ENCODE results near the gene KLC1.

Gene KLC1

DNA sequence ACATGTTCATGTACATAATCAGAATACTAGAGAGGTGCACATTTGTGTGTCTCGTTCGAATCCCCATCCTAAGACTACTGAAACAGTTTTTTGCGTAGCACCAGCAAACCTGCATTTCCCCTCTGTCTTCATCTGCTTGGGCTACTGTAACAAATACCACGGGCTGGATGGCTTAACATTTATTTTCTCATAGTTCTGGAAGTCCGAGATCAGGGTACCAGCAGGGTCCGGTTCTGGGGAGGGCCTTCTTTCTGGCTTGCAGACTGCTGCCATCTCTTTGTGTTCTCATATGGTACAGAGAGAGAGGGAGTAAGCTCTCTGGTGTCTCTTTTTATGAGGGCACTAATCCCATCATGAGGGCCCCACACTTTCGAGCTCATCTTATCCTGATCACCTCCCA, 30.6 kb downstream of the KLC1 start:
- DNase-seq (ENCODE audit: low read depth in 2 of 2) = no peak

DNA sequence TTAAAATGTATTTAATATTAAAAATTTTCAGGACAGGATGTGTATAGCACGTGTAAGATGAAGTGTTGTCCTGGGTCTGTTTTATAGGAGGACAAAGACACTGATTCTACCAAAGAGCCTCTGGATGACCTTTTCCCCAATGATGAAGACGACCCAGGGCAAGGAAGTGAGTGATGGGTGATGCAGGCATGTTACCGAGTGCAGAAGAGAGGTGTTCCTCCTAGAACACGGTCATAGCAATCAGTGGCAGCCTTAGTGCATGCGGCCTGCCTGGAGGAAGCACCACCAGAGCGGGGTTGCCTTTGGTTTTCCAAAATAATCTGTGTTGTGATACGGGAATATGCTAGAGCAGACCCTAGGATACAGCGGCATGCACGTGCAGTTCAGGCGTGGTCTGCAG, 33.0 kb downstream of the KLC1 start:
- no peak for DNase-seq (ENCODE audit: low read depth in 2 of 2)

DNA sequence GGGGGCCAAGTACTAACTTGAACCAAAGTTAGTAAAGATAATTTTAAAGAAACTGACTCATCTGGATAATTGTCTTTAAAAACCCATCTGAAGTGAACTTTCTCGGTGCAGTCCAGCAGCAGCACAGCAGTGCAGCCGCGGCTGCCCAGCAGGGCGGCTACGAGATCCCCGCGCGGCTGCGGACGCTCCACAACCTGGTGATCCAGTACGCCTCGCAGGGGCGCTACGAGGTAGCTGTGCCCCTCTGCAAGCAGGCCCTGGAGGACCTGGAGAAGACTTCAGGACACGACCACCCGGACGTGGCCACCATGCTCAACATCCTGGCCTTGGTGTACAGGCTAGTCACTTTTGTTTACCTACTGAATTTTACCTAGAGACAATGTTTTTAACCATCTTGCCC, 33.6 kb downstream of the KLC1 start:
- no peak for DNase-seq (ENCODE audit: low read depth in 2 of 2)

DNA sequence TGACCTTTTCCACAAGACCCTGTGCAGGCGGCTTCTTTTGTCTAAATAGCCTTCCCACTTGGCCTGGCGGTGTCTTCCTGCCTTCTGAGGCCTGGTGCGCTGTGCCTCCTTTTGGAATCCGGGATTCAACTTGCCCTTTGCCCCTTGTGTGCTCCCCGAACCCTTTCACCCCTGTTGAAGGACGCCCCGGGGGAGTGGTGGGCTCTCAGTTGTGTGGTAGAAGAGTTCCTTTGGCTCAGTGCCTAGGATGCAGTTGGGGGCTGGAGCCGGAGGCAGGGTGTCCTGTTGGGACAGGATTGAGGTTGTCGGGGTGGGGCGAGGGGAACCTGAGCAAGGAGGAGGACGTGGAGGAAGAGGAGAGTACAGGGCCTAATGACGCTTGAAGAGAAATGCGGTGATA, 34.5 kb downstream of the KLC1 start:
- no peak for DNase-seq (ENCODE audit: low read depth in 2 of 2)

DNA sequence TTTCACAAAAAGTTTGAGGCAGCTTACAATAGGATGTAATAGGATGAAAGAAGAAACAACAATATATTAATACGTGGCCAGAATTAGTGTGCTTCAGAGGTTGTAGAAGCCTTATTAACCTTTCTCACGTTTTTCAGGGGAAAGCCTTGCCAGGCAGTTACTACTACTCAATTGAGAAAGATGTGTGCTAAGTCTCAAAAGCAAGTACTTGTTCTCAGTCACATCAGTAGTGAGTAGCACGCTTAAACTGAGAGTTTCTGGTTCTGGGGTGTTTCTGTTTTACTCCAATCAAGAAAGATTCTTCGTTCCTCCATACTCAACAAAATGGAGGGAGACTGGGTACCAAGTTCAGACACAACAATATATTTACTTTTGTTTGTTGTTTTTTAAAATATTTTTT, 38.7 kb downstream of the KLC1 start:
- DNase-seq (ENCODE audit: low read depth in 2 of 2) = no peak

DNA sequence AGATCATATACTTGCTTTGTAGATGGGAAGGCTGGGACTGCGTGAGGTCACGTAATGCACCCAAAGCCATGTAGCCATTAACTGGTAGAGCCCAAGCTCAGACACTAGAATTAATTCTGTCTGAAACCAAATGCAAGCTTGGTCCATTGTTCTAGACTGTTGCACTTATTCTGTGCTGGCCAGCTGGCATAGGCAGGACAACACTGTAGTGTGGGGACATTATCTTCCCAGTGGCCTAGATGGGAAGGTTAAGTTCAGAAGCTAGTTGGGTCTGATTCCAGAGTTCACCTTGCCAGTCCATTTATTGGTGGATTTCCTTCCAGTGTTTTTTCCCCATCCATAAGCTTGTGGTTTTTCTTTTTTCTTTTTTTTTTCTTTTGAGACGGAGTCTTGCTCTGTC, 39.1 kb downstream of the KLC1 start:
- DNase-seq (ENCODE audit: low read depth in 2 of 2) = no peak

DNA sequence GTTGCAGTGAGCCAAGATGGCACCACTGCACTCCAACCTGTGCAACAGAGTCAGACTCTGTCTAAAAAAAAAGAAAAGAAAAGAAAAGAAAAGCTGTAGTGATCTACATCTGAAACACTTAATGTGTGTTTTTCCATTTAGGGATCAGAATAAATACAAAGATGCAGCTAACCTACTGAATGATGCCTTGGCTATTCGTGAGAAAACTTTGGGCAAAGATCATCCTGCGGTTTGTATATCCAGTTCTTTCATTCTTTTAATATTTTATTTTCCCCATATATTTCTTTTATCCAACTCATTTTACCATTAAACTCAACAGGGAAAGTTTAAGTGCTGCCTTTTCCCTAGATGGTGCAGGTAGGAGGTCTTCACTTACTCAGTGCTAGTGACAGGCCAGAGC, 40.4 kb downstream of the KLC1 start:
- DNase-seq (ENCODE audit: low read depth in 2 of 2) = no peak

DNA sequence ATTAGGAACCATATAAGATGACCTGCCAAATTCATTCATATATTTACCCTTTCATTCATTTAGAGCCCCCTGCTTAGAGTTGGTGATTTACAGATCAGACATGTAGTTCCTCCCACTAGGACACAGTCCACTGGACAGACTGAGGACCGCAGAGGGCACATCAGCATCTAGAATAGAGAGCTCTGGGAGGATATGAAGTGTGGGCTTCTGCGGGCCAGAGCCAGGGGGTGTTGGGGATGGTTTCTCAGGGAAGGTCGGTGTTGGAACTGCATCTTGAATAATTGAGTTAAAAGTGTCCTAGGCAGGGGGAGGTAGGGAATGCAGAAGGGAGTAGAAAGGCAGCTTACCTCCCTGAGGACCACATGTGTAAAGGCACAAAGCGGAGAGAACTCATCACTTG, 42.9 kb downstream of the KLC1 start:
- no peak for DNase-seq (ENCODE audit: low read depth in 2 of 2)

DNA sequence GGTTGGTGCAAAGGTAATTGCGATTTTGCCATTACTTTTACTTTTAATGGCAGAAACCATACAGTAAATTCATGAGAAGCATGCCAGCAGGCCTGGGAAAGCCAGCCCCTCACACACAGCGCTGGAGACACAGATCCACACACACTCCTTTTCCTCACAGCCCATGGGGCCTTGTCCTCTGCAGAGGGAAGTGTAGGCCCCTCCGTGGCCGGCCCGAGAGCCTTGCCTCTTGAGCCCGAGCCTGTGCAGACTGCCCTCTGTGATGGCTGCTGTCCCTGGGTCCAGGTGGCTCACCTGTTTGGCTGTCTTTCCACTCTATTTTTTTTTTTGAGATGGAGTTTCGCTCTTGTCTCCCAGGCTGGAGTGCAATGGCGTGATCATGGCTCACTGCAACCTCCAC, 46.9 kb downstream of the KLC1 start:
- no peak for DNase-seq (ENCODE audit: low read depth in 2 of 2)

DNA sequence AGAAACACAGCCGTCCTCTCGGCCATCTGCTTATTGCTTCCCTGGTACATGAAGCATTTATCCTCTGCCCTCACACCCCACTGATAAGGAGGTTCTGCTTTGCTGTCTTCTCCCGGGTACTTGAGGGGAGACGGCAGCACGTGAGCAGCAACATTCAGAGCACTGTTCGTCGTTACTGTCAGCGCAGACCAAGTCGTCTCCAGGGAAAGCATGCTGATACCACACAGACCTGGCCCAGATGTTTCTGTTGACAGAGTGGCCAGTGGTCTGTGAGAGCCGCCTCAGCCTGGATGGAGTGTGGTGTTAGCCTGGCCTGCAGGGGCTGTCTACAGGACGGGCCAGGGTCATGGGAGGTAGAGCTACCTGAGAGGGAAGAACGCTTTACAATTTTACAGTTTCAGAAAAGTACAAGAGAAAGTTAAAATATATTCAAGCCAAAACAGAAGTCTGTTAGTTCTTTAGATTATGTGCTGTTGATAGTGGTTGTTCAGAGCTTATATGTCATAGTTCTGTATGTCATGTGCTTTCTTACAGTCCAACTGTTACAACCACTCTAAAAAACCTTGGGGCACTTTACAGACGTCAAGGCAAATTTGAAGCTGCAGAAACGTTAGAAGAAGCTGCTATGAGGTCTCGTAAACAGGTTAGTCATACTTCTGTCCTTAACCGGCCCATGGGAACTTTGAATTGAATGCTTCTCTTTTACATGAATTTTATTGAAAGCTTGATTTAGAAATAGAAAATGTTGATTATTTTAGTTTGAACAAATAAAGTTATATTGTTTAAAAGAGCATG, 48.1 kb downstream of the KLC1 start:
- no peak for DNase-seq (ENCODE audit: low read depth in 2 of 2)

DNA sequence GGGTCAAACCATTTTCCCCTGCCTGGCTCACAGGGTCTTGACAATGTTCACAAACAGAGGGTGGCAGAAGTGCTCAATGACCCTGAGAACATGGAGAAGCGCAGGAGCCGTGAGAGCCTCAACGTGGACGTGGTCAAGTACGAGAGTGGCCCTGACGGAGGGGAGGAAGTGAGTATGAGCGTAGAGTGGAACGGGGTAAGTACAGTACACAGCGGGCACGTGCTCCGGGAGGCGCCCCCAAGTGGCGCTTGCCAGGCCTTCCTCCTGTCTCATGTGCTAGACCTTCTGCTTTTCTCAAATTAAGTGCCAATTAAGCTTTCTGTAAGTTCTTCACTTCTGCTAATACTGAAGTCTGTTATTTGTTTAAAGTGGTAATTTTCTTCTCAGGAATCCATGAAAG, 50.3 kb downstream of the KLC1 start:
- DNase-seq (ENCODE audit: low read depth in 2 of 2) = no peak

DNA sequence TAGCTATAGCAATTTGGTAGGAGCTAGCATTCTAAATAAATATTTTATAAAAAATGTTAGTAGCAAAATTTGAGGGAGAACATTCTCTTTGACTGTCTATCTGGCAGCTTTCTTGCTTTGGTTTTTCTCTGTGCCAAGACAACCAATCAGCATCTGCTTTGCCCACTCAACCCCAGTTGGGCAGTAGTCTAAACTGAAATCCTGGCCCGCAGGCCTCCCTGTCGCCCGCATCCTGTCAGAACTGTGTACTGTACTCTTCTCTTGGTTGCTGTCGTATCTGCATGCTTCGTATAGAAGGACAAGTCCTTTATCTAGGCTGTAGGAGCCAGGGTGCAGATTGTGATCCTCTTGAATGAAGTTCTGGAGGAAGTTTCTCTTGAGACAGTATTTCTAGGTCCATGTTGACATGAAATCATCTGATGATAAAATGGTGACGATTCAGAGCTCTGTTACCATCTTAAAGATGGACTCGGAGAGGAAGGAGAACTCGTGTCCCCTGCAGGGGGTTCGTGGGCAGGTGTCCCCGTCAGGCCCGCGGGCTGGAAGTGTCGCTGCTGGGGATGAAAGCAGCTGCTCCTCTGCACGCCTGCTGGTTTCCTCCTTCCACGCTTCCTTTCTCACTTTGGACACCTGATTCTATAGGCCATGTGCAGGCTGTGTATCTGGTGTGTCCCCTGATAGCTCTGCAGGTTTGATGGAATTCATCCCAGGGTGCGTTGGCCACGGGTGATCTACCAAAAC, 51.6 kb downstream of the KLC1 start:
- no peak for DNase-seq (ENCODE audit: low read depth in 2 of 2)

DNA sequence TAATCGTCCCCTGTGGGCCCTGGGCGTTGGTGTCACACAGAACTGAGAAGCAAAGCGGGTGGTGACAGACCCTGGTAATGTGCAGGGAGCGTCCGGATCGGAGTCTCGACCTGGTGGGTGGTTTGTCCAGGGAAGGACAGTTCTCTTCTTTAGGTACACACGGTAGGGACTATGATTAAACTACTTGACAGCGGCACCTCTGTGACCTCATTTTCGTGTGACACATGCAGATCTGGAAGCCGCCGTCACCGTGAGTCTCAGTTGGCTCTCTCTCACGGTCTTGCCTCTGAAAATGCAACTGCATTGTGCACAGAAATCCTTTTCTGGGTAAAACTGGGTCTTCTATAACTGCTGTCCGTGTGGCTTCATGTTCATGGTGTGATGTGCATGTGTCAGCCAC, 54.1 kb downstream of the KLC1 start:
- DNase-seq (ENCODE audit: low read depth in 2 of 2) = no peak

DNA sequence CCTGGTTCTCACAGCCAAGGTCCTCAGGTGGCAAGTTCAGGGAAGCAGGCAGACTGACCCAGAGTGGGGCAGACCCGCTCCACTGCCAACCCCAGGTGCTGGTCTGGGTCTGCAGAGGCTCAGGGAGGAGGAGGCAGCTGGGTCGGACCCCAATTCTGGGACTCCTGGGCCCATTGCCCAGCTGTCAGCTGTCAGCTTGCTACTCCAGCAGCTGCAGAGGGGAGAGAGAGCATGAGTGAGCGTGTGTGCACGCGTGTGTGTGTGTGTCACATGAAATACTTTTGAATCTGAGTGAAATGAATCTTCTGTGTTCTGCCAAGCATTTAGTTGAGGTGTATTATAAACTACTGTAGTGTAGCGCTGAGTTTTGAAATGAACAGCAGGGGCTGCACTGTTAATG, 55.5 kb downstream of the KLC1 start:
- no peak for DNase-seq (ENCODE audit: low read depth in 2 of 2)

DNA sequence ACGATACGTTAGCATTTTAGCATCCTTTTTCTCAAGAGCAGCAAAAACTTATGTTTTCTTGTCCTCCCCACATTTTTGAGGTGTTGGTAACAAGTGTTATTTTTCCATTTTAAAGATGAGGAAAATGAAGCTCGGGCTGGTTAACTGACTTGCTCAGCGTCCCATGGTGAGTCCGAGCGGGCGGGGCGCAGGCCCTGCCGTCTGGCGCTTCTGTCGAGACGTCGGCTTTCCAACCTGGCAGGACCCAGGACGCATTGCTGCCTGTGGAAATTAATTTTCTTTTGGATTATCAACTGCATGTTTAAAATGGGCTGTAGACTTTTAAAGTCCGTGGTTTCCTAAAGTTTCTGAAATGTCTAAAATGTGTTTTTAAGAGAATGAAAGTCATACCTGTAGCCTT, 55.9 kb downstream of the KLC1 start:
- no peak for DNase-seq (ENCODE audit: low read depth in 2 of 2)

DNA sequence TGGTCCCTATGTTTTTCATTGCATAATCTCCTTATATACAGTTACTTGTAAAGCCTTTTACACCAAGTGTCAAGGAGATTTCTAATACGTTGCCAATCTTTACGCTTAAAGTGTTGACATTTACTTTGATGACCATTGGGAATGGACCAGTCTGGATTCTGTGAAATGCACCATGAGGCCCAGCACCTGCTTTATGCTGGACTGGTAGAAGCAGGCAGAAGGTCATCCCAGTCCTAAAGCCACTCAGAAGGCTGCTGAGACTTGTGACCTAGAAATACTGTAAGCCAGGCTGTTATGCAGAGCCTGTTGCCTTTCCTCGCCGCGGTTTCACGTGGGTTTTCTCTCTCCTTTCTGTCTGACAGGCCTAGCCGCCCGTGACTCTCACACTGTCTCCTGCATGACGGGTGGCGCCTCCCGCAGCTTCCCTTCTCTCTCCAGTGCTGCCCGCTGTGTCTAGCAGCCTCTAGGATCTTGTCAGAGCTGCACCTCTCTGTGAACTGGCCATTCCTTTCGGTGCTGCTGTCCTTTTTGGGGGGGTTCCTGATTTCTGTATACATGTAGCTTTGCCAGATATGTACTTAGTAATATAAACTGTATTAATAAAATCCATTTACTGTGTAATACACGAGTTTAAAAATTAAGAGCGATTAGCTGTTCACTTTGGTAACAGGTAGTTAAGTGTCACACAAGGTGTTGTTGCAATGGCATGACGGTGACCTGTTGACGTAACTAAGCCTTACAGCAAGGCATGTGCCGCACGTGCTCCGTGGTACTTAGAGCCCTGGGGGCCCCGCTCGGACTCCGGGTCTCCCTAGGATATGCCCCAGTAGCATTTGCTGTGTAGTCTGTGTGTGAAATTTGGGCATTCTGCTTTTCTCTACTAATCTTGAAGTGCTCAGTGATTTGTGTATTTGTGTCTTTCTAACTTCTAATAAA, 56.5 kb downstream of the KLC1 start:
- DNase-seq (ENCODE audit: low read depth in 2 of 2) = no peak

DNA sequence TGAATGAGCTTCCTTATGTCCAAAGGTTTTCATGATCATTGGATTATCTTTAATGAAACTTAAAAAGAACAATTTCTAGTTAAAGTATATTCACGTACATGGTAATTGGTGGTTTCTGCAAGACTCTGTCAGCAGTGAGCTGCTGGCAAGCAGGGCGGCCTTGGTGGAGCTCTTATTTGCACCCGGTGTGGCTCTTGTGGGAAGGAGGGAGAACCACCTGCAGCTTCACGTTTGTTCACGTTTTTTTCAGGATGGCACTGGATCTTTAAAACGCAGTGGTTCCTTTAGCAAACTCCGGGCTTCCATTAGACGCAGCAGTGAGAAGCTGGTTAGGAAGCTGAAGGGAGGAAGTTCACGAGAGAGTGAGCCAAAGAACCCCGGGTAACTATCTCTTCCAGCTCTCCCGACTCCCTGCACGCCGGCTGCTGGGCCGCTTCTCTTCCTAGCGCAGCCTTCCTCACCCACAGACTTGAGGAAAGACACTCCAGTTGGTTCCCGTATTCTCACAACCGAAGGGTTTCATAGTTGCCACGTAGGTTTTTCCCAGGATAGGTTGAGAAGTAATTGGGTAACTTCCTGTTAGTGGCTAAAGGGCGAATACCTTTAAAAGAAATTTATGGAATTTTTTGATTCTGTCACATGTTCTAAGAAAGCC, 57.9 kb downstream of the KLC1 start:
- no peak for DNase-seq (ENCODE audit: low read depth in 2 of 2)

DNA sequence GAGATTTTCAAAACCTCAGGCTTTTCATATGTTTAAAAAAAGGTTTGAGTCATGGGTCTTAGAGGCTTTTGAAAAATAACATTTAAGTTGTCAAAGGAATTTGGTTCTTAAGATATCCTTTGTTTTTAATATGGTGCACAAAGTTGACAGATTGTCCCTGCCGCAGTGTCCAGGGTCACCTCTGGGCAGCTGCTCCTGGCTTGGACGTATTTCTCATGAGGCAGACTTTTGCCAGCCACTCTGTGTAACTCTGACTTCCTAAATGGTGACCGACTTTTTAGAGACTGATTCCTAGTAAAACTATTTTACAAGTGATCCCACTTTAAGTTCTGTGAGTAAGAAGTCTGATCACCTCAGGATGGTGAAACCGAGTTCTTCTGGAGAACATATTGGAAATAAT, 58.7 kb downstream of the KLC1 start:
- no peak for DNase-seq (ENCODE audit: low read depth in 2 of 2)

DNA sequence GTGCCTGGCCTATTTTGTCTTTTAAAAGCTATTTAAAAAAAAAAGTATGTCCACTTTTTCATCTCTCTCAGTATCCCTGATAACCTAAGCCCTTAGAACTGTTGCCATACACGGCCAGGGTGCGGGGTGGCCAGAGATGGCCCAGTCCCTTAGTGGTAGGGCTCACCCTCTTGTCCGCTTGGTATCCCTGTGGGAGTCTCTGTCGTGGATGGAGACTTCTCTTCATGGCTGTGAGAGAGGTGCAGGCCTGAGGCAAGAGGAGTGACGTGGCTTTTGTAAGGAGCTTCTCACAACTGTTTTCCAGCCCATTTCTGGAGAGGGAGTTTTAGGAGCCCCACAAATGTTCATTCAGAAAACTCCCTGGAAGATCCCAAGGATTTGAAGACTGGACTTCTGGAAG, 59.4 kb downstream of the KLC1 start:
- no peak for DNase-seq (ENCODE audit: low read depth in 2 of 2)

DNA sequence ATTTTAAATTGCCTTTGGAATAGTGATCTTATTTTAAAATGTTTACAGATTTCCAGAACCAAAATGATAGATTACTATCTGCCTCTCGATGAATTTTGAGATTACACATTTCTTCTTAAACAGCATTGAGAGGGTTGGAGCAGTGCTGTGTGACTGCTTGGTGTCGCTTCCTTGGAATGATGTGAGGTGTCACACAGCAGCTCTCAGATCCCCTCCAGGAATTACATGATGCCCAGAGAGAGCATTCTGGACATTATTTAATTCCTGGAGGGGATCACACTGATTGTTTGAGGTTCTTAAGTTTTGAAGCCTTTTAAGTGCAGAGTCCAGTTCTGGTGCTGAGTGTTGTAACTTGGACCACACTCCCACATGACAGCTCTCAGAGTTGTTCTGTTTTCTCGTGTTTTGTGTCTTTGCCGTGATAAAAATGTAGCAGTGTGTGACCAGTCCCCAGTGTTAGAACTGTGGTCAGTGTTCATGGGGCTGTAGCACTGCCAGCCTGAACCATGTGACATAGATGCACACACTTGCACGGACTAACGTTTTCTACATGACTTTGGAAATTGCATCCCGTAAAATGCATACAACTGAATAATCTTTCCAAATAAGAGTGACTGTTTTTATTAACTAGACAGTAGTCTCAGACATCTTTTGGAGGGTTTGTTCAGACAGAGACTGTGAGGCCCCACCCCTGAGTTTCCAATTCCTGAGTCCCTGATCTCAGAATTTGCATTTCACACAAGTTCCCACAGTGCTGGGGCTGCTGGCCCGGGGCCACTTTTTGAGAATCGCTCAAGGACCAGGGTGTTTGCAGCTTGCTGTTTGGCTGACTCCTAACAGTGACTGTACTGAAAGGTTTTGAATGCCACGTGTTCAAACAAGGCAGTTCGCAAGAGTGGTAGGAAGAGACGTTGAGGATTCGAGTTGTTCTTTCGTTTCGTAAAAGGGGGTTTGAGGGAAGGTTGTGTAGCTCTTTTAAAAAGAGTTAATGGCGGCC, 60.2 kb downstream of the KLC1 start:
- DNase-seq (ENCODE audit: low read depth in 2 of 2) = no peak

DNA sequence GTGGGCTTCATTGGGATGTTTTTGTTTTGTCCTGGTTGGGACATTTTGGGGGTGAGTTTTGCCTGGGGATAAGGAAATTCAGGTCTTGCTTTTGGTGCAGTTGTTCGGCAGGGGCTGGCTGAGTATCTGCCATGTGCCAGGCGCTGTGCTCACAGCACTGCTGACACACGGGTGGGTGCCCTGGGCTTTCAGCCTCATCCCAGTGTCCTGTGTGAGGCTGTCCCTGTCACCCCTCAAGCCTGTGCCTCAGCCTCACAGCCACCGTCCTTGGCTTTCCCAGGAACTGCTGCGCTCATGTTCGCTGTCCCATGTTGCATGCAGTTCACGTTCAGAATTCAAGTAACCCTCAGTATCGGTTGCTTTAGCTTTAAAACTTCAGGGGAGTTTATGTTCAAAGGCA, 61.3 kb downstream of the KLC1 start:
- DNase-seq (ENCODE audit: low read depth in 2 of 2) = no peak
